Testis (tissue), 3 donors: ENCODE data around the gene MYO1D. TPM values are rescaled to one million over a fixed set of nuclear protein-coding genes. Genes with fewer than 3 reads are reported as not detected.

Experiments used
- DNase-seq: peaks from one replicate; pipeline ENCODE4 v3.0.0-alpha.2; 2019
- H3K27ac ChIP-seq, 2 donors: fragments of 200-600 bp; sonication (generic); one replicate each; pipeline ENCODE4 v1.5.1; 2019
- H3K27me3 ChIP-seq: fragments of 200-600 bp; sonication (generic); one replicate; pipeline ENCODE4 v1.5.1; 2019
- H3K36me3 ChIP-seq: fragments of 200-600 bp; sonication (generic); one replicate; pipeline ENCODE4 v1.5.1; 2017; ENCODE audit warnings: low read depth; ENCODE audit errors: missing control alignments
- H3K4me1 ChIP-seq: fragments of 200-600 bp; sonication (generic); one replicate; pipeline ENCODE4 v1.5.1; 2019
- H3K4me3 ChIP-seq, 2 donors: fragments of 200-600 bp; sonication (generic); one replicate each; pipeline ENCODE4 v1.5.1; 2017 to 2019
- H3K9me3 ChIP-seq: fragments of 200-600 bp; sonication (generic); one replicate; pipeline ENCODE4 v1.5.1; 2017
- CTCF ChIP-seq, 3 experiments: fragments of 450-650 bp in 2 of 3; fragments of 200-600 bp in 1 of 3; sonication (generic) in 1 of 3; IDR thresholded peaks; one replicate each; pipeline ENCODE4 v1.5.1; 2016 to 2019; ENCODE audit warnings: antibody characterized with exemption in 3 of 3, mild to moderate bottlenecking in 2 of 3, moderate library complexity in 1 of 3
- POLR2A ChIP-seq: fragments of 450-650 bp; IDR thresholded peaks from one replicate; pipeline ENCODE4 v1.6.1; 2017; ENCODE audit warnings: antibody characterized with exemption, mild to moderate bottlenecking, moderate library complexity
- WGBS, 2 donors: methylation state at CpG; one replicate each; pipeline ENCODE4 v1.1.5; 2018; 5-methylcytosine and 5-hydroxymethylcytosine counted together
- intact Hi-C: fragments of 100-400 bp; cut with DNase I; formaldehyde crosslinking; loops from one replicate; pipeline ENCODE4 v1.15.1; 2023; ENCODE audit warnings: low total_unique reads
- polyA plus RNA-seq: library from polyadenylated mRNA; stranded (reverse); fragments of 350-450 nt; fragmentation: Illumina TruSeq; extraction: RNeasy Lipid Tissue Mini Kit (QIAGEN cat#74804); gene quantifications from one replicate; pipeline ENCODE4 v1.2.3, GENCODE V29; 2014; ENCODE audit warnings: low read depth, low replicate concordance; ENCODE audit not compliant: insufficient read depth
- total RNA-seq, 2 donors: library from RNA; depleted of rRNA; stranded (reverse); fragments of >200 nt; gene quantifications; one replicate each; pipeline ENCODE4 v1.2.3, GENCODE V29; 2016

The MYO1D gene
- total and polyA plus RNA-seq, 3 donors from 2014 or later = 29.5 to 34.1 (median 33.6) TPM

- 80% methylated on average over 8 of the region's 8 CpGs for WGBS, 2 donors
- no peak for DNase-seq
- Histone ChIP-seq H3K27me3 (no peaks in the 10 kb centered on the region), H3K9me3 (no peaks in the 10 kb centered on the region), H3K27ac (no peak overlapping the region), H3K4me3 (no peak overlapping the region), H3K4me1 (peaks cover 23% of the 10 kb centered on the region), H3K36me3 (no peaks in the 10 kb centered on the region)
- intact Hi-C loops = no loop called here
- TF ChIP-seq POLR2A (no peak), CTCF (IDR thresholded peaks at IDR 0.05) (no peak)
Measured at GRCh38 chr17:32481193-32481592, 395.7 kb downstream of the MYO1D start.

- H3K4me3 ChIP-seq = no peak overlapping the region
- no peak for DNase-seq
- WGBS, 2 donors = 80 to 89% methylated on average over 5 of the region's 5 CpGs
- TF ChIP-seq POLR2A (no peak), CTCF (IDR thresholded peaks at IDR 0.05) (no peak)
- intact Hi-C loops = no loop called here
- H3K4me1 ChIP-seq = peaks cover 10% of the 10 kb centered on the region
- no peaks in the 10 kb centered on the region for H3K9me3 ChIP-seq
- H3K27me3 ChIP-seq = no peaks in the 10 kb centered on the region
- H3K27ac ChIP-seq = no peak overlapping the region
- no peaks in the 10 kb centered on the region for H3K36me3 ChIP-seq
Measured at GRCh38 chr17:32479074-32479617, 397.8 kb downstream of the MYO1D start.

- TF ChIP-seq POLR2A = no peak
- TF ChIP-seq CTCF (IDR thresholded peaks at IDR 0.05) = no peak
- intact Hi-C loops = no loop called here
- H3K4me1 ChIP-seq = no peaks in the 10 kb centered on the region
- no peak overlapping the region for H3K4me3 ChIP-seq
- DNase-seq = no peak
- H3K9me3 ChIP-seq = no peaks in the 10 kb centered on the region
- no peaks in the 10 kb centered on the region for H3K36me3 ChIP-seq
- no peak overlapping the region for H3K27ac ChIP-seq
- WGBS, 2 donors = 94 to 96% methylated on average over 8 of the region's 8 CpGs
- H3K27me3 ChIP-seq = no peaks in the 10 kb centered on the region
Measured at GRCh38 chr17:32477220-32477619, 399.7 kb downstream of the MYO1D start.

- H3K36me3 ChIP-seq = no peaks in the 10 kb centered on the region
- TF ChIP-seq POLR2A (no peak), CTCF (IDR thresholded peaks at IDR 0.05) (no peak)
- H3K27ac ChIP-seq = no peak overlapping the region
- no peaks in the 10 kb centered on the region for H3K4me1 ChIP-seq
- intact Hi-C loops = no loop called here
- no peak overlapping the region for H3K4me3 ChIP-seq
- DNase-seq = no peak
- 90 to 94% methylated on average over 3 of the region's 3 CpGs for WGBS, 2 donors
- no peaks in the 10 kb centered on the region for H3K27me3 ChIP-seq
- H3K9me3 ChIP-seq = no peaks in the 10 kb centered on the region
Measured at GRCh38 chr17:32475258-32475657, 401.7 kb downstream of the MYO1D start.

GRCh38 chr17:32471652-32472051 lies 405.3 kb downstream of the MYO1D start:
- TF ChIP-seq POLR2A (no peak), CTCF (IDR thresholded peaks at IDR 0.05) (no peak)
- no peaks in the 10 kb centered on the region for H3K27me3 ChIP-seq
- no peak overlapping the region for H3K4me3 ChIP-seq
- WGBS, 2 donors = 94 to 99% methylated on average over 4 of the region's 4 CpGs
- DNase-seq = no peak
- H3K4me1 ChIP-seq = no peaks in the 10 kb centered on the region
- no peaks in the 10 kb centered on the region for H3K9me3 ChIP-seq
- intact Hi-C loops = no loop called here
- no peak overlapping the region for H3K27ac ChIP-seq
- H3K36me3 ChIP-seq = no peaks in the 10 kb centered on the region
